ENCODE data around the gene PRKAR2A. TPM values are rescaled to one million over a fixed set of nuclear protein-coding genes. Genes with fewer than 3 reads are reported as not detected.

The PRKAR2A gene
- polyA plus RNA-seq, 1 of the 3 experiments (the other 2 are of a cell fraction) = 5.2 TPM

- Histone ChIP-seq H3K9ac (no peak overlapping the region), H3K4me2 (no peak overlapping the region), H3K79me2 (ENCODE audit: insufficient read depth) (no peaks in the 10 kb centered on the region), H3K4me1 (ENCODE audit: control insufficient read depth in 1 of 2, insufficient read depth in 2 of 2, low read depth in 1 of 2, low read length in 1 of 2) (no peaks in the 10 kb centered on the region), H3K9me2 (no peaks in the 10 kb centered on the region), H4K20me1 (ENCODE audit: insufficient read depth) (no peaks in the 10 kb centered on the region), H3K27ac (ENCODE audit: low read depth in 2 of 2, low read length in 1 of 2) (no peak overlapping the region), H3K36me3 (replicated peaks in 1 of 2; ENCODE audit: control insufficient read depth in 1 of 2, insufficient read depth in 2 of 2, low read length in 1 of 2) (no peaks in the 10 kb centered on the region), H3F3A (replicated peaks; ENCODE audit: insufficient read depth) (no peaks in the 10 kb centered on the region), H3K4me3 (ENCODE audit: low read depth in 2 of 2, low read length in 1 of 2) (no peak overlapping the region), H3K9me3 (no peaks in the 10 kb centered on the region), H3K27me3 (ENCODE audit: insufficient read depth) (no peaks in the 10 kb centered on the region), H2AFZ (ENCODE audit: low read depth) (no peak overlapping the region)
- TF ChIP-seq REST (IDR thresholded peaks at IDR 0.05; ENCODE audit: low read depth, low read length) (no peak), MAX (IDR thresholded peaks at IDR 0.05; ENCODE audit: low read depth) (no peak), JUND (IDR thresholded peaks at IDR 0.05) (no peak), EZH2phosphoT487 (IDR thresholded peaks at IDR 0.05; ENCODE audit: borderline replicate concordance, low read depth) (no peak), NFIC (IDR thresholded peaks at IDR 0.05; ENCODE audit: borderline replicate concordance) (no peak), SIN3A (IDR thresholded peaks at IDR 0.05; ENCODE audit: borderline replicate concordance, low read depth, low read length) (no peak), CHD2 (IDR thresholded peaks at IDR 0.05; ENCODE audit: low read length, partially characterized antibody) (no peak), POLR2AphosphoS5 (IDR thresholded peaks at IDR 0.05; ENCODE audit: low read depth, low read length) (no peak), YY1 (IDR thresholded peaks at IDR 0.05; ENCODE audit: low read depth) (no peak), USF1 (IDR thresholded peaks at IDR 0.05; ENCODE audit: borderline replicate concordance, low read depth) (no peak), IRF3 (IDR thresholded peaks at IDR 0.05; ENCODE audit: low read depth, low read length) (no peak), CTCF (IDR thresholded peaks at IDR 0.05) (no peak), FOSL2 (IDR thresholded peaks at IDR 0.05; ENCODE audit: borderline replicate concordance, low read depth) (no peak)
- DNase-seq = no peak
- 90% methylated on average over 8 of the region's 8 CpGs for WGBS (ENCODE audit: low lambda C conversion rate)
- POLR2A ChIA-PET = no interaction called here
- CTCF ChIA-PET = no interaction called here
Observed at GRCh38 chr3:48891606-48892005, 43.9 kb upstream of the PRKAR2A start.
